Activated naive CD4-positive, alpha-beta T cell (primary cell): Measurements from ENCODE around the gene LRRC4C.

ENCODE experiments used
- DNase-seq, 4 experiments: peaks; one replicate each; lab custom pipeline; 2025; lab: John Stamatoyannopoulos, UW

Gene LRRC4C

DNA sequence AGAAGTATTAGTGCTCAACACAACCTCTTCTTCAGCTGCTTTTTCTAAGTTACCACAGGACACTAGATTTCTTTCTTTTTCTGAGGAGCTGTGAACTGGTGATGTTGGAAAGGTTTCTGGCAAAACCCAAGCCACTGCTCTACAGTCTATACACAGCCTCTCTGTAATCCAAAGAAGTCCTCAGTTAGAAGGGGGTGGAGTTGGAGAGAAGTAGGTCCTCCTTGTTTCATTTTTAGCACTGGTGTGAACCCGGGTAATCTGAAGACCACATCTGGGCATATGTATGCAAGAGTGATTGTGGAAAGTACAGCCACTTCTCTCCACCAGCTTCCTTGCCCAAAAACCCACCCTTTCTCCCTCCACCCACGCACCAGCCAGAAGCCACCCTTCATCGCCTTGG, 1168.1 kb downstream of the LRRC4C start:
- no peak for DNase-seq

DNA sequence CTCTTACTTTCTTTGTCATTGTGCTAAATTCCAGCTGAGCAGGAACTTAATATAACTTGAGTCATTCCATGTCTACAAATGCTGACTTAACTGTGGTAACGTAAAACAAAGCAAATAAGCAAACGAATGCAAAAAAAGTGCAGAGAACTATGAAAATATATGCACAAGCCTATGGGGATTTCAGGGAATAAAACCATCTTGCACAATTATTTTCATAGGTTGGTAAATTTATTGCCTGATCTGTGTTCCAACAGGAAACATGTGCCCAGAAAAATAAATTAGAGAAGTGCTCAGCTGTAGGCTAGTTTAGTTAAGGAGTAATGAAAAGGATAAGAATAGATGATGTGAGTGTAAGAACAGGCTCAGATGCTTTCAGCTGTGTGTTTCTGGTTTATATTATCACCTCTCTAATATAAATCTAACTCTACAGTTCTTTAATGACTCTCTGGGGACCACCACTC, 1169.3 kb downstream of the LRRC4C start:
- DNase-seq, result no peak

DNA sequence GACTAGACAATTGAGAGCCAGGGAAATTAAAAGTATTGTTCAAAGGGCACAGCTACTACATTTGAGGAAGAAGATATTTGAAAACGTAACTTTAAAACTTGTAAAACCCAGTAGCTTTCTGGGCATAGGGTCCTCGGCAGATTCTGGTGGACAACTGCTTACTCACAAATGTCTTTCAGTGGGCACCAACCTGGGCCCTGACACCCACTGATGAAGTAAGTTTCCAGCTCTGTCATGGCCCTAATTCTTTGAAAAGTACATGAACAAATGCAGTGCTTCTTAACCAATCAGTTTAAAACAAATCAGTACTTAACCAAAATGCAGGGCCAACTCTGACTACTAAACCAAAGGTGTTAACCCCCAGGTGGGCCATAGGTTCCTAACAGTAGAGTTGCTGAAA, 1170.1 kb downstream of the LRRC4C start:
- no peak for DNase-seq

DNA sequence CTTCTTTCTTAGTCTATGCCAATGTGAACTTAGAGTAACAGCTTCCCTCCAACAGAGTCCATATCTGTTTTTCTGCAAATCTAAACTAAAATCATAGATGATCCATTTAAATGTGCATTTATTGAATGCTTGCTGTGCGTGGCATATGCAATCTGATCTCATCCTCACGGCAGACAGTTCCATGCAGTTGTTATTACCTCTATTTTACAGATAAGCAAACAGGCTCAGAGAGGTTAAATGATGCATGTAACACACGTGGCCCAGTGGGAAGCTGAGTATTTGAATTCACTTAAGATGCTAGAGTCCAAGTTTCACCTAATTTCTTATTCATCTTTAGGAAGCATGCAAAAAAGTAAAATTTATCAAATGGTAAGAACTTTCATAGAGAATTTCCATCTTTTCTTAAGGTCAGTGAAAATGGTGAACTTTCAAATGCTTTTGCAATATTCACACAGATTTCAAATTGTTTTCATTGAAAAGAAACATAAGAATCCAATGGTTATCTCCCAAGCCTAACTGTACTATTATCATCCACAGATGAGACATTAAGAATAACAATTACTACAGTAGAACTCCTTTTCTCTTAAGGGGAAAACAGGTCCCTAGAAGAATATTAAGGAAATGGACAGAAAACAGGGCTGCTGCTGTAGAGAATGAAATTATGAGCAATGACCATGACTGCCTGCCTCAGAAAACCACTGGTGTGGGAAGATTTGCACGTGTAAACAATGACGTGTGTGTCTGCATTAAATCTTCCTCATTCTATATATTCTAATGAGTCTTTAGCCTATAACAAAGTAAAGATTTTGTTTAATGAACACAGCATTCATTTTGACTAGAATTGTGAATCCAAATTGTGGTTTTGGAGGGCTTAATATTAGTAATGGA, 1171.3 kb downstream of the LRRC4C start:
- DNase-seq, result no peak

DNA sequence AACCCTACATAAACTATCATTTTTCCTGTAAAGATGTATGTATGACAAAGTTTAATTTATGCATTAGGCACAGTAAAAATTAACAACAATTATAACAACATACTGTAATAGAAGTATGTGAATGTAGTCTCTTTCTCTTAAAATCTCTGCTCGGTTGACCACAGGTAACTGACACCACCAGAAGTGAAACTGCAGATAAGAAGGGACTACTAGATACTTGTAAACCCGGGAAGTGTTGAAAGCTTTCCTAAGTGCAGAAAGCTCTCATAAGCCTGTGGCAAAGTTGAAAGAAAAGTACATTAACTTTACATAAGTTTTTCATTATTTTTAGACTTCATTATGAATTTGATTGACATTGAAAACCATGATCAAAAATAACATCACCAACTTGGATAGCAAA, 1173.3 kb downstream of the LRRC4C start:
- no peak for DNase-seq

DNA sequence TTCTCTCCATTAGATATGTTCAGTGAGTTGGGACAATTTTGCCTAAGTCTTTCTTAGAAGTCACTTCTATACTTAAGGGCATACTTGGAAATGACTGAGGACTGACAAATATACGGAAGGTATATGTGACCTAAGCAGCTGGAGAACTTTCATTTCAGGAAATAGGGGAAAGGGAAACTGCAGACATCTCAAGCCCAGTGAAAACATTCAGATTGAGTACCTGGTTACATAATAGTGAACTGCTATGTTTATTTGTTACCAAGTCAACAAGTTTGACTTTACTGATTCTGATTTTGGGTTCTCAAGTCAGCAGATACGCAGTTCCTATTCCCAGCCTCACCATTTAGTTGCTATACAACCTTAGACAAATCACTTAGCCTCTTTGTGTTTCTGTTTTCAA, 1173.9 kb downstream of the LRRC4C start:
- no peak for DNase-seq

DNA sequence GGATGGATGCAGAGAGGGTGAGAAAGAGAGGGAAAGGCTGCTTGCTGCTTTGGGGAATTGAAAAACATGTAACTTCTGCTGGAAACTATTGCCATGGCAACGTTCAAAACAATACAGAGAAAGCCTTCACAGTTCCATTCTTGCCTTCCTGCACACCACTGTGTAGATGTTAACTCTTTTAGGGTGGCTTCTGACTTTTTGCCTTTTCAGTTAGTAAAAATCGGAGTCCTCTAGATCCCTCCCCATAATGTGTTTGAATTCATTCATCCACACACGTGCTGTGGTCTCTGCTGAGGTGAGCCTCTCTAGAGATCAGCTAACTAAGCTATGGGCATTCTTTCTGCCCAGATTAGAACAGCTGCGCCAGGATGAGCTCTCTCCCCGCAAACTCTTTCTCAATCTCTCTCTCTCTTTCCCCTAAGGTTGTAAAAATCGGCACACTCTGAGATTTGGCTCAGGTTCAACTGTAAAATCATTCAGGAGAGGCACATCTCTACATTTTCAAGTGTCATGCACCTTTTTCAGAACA, 1178.3 kb downstream of the LRRC4C start:
- no peak for DNase-seq

DNA sequence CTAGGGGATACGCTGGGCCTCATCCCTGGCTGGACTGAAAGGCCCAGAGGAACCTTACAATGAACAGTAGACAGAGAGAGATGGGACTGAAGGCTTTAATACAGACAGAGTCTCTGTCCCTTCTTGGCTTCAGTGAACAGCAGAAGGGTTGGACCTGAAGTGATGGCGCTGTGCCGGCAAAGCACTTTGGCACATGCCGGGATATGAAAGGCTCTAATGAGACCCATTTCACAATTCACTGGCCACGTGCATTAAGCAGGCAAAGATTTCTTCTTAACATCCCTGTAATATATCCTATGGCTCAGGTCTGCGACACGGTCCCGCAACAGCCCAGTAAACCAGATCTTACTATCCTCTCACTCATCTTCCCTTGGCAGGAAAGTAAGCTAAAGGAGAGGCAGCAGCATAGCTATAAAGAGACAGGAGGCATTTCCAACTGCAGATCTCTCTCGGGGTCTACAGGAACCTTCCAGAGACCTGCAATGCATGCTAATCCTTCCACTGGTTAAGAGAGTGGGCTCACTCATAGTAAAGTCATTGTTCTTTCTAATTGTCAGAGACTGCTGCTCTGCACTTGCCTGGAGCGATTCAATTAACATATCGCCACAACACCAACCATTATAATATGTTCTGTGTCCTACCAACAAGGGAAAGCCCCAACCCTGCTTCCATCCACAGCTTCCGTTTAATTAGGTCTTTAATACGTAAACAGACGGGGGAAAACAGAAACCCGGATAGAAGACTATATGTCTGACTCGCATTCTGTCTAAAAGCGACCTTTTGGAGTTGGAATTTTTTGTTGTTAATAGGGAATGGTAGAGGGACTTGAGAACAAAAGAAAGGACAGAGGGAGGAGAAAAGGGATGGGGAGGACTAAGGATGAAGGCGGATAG, 1179.0 kb downstream of the LRRC4C start:
- no peak for DNase-seq

DNA sequence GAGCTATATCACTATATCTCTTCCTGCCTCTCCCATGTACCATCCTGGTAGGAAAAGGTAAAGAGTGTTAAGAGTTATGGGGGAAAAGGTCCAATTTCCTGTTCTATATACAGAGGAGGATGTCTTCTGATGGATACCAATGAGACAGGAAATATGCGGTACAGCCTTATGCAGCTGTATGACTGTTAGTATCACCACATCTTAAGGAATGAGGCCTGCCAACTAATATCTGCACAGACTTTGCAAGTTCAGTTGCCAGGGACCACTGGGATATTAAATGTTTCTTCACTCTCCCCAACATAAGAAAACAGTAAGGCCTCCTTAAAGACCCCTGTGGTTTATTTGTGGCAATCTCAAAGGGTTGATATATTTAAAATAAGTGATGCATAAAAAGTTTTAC, 1182.5 kb downstream of the LRRC4C start:
- no peak for DNase-seq

DNA sequence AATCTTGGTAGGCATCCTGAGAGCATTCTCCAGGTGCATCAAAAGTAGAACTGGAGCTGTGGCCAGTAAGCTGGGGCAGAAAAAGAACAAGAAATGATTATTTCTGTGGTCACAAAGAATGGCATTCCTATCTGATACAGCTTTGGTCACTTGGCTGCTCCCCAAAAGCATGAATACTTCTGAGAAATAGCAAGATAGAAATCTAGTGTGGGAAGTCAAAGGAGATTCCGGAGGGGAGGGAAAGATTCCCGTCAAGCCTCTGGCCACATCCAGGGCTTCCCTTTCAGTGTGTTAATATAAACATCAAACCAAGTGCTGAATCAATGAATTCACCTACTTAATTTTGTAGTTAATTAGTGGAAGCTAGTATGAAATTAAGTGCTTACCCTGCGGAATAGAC, 1185.4 kb downstream of the LRRC4C start:
- no peak for DNase-seq

DNA sequence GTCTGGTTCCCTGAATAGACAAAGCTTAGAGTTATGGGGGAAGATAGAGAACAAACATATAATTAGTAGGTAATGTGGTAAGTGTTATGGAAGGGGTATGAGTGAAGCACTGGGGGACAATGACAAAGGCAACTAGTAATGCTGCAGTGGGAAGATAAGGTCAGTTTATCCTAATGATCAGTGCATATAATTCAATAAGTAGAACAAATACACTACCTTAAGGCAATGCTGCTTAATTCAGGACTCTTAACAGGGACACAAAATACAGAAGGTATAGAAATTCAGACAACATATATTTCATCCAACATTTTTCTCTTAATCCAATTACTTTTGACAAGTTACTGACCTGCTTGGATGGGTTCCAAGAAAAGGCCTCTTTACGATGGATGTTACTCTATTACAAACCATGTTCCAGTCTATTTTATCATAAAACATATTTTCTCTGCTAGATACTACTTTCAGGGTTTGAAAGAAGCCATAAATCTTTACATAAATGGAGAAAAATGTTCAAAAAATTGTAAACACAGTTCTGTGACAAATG, 1186.2 kb downstream of the LRRC4C start:
- no peak for DNase-seq

DNA sequence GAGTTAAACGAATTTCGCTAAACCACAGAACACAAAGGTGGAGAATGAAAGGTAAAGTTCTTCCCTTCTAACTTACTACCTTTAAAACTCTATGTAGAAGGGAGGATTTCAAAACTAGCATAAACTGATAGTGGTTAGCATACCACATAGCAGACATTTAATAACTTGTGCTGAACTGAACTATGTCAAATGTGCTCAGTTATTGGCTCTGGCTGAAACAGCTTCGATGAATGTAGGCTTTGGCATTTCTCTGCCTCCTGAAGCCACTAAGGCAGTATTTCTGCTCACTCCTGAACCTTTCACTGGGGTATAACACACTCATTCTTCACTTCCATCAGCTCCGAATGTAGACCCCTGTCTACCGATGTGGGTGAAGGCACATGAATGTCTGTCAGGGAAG, 1188.1 kb downstream of the LRRC4C start:
- no peak for DNase-seq

DNA sequence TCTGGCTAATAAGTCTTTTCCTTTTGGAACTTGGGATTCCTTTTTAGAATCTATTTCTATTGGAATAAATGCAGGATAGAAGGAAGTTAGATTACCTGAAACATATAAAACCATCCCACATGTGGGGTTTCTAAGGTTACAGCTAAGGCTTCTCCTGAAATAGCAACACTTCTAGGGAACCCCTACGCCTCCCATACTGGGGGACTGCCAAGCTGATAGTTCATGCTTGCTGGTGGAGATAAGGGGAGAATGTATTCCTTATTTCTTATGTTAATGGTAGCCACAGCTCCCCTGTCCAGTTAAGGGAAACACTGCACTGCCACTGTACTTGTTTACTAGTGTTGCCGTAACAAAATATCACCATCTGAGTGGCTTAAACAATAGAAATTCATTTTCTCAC, 1189.6 kb downstream of the LRRC4C start:
- DNase-seq, result no peak

DNA sequence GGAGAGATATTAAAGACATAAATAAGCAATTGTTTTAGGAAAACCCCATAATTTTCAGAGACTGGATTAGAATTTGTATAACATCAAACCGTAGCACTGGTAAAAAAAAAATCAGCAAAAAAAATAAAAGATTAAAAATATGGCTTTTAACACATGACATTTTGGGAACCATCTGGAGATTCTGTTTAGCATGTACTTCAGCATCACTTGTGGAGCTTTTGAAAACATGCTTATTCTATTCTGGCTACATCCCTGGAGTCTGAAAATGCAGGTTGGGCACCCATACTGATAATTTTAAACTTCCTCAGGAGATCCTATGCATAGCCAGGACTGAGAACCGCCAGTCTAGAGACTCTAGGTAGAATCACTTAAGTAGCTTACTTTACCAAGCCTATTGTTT, 1190.9 kb downstream of the LRRC4C start:
- DNase-seq, result no peak

DNA sequence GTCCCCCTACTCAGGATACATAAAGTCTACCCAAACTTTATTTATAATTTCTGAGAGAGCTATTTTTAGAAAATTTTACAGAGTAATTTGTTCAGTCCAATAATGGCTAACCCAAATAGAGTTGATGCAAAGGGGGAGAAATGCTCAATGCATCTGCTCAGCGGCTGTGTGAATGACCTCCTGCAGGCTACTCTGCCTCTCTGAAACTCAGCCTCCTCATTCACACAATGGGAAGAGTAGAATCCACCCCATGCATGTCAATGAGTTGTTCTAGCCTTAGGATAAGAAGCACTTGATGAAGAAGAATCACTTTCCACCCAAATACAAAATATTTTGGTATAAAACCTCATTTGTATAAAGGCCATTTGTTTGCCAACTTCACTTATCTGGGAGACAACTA, 1204.0 kb downstream of the LRRC4C start:
- DNase-seq, result no peak

DNA sequence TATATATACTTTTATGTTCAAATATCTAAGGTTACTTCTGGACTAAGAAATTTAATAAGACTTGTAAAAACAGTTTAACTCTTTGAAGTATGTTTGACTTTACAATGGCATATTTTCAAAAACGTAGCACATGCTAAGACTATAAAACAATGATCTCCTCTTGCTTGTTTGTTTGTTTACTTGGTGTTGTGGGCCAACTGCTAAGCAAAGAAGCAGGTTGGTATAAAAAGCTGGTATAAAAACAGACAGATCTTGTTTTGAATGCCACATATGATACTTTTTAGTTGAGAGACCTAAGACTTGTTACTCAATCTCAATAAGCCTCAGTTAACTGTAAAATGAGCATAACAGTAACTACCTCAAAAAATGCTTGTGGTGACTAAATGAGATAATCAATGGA, 1206.3 kb downstream of the LRRC4C start:
- DNase-seq, result no peak

DNA sequence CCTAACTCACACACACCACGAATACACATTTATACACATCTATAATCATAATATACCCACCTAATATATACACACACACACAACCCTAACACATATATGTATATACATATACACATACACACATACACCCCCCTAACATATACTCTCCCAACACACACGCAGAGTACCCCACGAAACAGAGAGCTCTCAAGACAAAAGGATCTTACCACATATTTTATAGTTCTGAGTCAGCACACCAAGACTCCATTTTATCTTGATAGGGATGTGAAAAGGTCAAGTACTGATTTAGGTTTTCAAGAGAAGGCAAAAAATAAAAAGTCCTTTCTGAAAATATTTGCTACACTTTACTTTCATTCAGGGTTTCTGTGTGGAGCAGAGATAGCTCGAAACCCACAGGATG, 1207.2 kb downstream of the LRRC4C start:
- no peak for DNase-seq

DNA sequence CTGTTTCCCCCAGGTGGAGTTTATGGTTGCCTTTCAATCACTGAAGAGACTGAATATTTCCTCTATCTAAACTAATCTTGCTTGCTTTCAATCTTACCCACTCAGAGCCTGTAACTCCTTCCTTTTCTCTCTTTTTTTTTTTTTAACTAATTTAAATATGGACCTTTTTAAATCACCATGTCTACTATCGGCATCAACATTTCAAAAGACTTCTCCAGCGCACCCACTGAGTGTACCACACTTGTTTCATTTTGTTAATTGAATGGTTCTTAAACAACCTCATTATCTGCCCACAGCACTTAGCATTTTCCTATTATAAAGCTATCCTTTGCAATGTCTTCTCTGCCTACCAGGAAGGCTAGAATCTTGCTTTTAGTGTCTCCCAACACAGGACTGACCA, 1212.5 kb downstream of the LRRC4C start:
- no peak for DNase-seq

DNA sequence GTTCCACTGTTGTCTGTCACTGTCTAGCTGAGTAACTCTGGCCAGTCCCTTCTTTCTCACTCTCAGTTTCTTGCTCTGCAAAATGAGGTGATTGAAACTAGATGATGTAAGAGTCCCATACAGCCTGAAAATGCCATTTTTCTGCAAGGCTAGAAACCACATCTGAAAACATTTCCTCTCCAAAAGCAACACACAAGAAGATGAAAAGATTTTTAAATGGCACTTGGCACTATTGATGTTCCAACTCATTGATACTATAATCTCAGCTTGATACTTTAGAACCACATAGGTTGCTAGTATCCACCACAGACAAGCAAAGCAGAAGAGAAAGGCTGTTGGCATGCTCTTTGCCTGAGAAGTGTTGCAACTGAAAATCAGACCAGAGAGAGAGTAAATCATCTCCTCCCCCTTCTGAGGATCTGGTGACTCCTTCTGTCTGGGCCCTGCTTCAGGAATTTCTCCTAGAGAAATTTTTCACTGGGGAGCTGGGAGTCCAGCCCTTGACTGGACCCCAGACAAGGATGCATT, 1217.9 kb downstream of the LRRC4C start:
- no peak for DNase-seq

DNA sequence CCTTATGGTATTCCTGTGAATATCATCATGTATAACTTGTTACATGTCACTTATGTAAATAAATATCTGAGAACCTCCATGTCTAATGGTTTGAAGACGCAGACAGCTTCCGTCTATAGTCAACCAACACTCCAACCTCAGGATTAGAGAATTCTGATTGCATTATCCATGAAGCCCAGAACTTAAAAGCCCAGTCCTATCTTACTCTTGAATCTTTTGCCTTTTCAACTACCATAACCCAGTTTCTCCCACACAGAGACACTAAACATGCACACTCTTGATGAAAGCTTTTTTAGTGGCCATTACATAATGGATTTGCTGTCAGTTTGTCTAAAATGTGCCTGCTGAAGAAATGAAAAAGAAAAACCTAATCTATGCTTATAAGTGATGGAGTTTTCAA, 1219.2 kb downstream of the LRRC4C start:
- no peak for DNase-seq

DNA sequence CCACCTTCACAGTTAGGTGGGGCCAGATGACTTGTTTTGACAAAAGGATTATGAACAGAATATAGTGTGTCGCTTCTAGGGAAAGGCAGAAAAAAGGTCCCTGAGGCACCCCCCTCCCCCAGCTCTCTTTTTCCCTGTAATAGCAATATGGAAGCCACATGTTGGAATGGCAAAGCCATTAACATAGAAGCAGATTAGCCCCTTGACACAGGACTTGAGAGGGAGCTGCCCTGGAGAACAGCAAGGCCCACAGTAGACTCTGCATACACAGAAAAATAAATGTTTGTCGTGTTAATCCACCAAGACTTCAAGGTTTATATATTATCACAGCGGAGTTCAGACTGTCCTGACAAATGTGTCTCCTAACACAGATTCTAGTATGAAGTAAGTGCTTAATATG, 1222.9 kb downstream of the LRRC4C start:
- DNase-seq, result no peak

DNA sequence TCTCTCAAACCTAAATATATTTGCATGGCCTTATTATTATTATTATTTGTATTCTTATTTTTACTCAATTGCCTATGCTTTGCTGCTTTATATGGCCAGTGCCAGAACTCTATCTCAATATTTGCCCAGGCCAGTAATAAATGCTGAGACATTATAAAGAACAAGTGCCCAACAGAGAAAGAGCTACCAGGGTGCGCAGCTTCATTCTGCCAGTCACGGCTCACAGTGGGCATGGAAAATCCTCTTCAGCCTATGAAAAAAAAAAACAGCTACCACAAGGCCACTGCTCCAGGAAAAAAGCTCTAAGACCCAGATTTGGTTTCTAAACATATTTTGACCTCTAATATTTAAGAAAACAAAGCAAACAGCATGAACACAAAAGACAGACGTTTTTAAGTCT, 1223.6 kb downstream of the LRRC4C start:
- no peak for DNase-seq
